Lower leg skin (tissue), 3 donors: Measurements from ENCODE around the gene GAS7.

Experiments
- CTCF ChIP-seq, 3 donors: fragments of 450-650 bp; IDR thresholded peaks; one replicate each; pipeline ENCODE4 v1.5.1; 2016; ENCODE audit warnings: antibody characterized with exemption in 3 of 3, mild to moderate bottlenecking in 3 of 3, moderate library complexity in 2 of 3
- POLR2A ChIP-seq, 2 donors: fragments of 450-650 bp; IDR thresholded peaks; one replicate each; pipeline ENCODE4 v1.6.1; 2016 to 2017; ENCODE audit warnings: antibody characterized with exemption in 2 of 2, mild to moderate bottlenecking in 1 of 2, moderate library complexity in 1 of 2

GRCh38 chr17:10061111-10061845 is 137.1 kb downstream of the GAS7 start:
- TF ChIP-seq CTCF (IDR thresholded peaks at IDR 0.05) = no peak
- no peak for TF ChIP-seq POLR2A (IDR thresholded peaks at IDR 0.05)
